Endothelial cell of umbilical vein (primary cell): Measurements from ENCODE around the gene KDM7A. TPM values are rescaled to one million over a fixed set of nuclear protein-coding genes. Genes with fewer than 3 reads are reported as not detected.

Source experiments
- BruUV-seq: library from RNA; stranded (reverse); fragments of 400-500 nt; replicated peaks from 2 replicates; lab custom pipeline; 2021; lab: Mats Ljungman, UMichigan
- CTCF ChIA-PET: fragments of 300-600, 350-600 bp; sonication (Branson Sonifier 250); formaldehyde crosslinking; loops from one replicate; lab custom pipeline; 2021; ENCODE audit warnings: antibody characterized with exemption, inconsistent platforms; lab: Charles Lee
- POLR2A ChIA-PET: fragments of 300-600, 350-600 bp; sonication (Branson Sonifier 250); formaldehyde crosslinking; loops from one replicate; lab custom pipeline; 2021; ENCODE audit warnings: antibody characterized with exemption, inconsistent platforms; lab: Charles Lee
- DNase-seq: peaks from one replicate; pipeline ENCODE4 v3.0.0-alpha.2; 2011; ENCODE audit warnings: low read depth, low spot score
- FAIRE-seq: peaks from 2 replicates; lab custom pipeline; 2011; peaks lifted over from hg19 to GRCh38; lab: Jason Lieb, UNC
- H2AFZ ChIP-seq: 2 replicates; pipeline ENCODE4 v1.6.0; 2012; ENCODE audit warnings: low read depth, low read length, control low read depth, inconsistent platforms
- H3K27ac ChIP-seq: 2 replicates; pipeline ENCODE4 v1.5.1; 2011; ENCODE audit warnings: low read depth, mild to moderate bottlenecking, control low read depth, low read length, moderate library complexity; ENCODE audit not compliant: insufficient read depth
- H3K27me3 ChIP-seq, 2 experiments: 2 replicates each; pipeline versions ENCODE4 v1.6.0 to v1.6.1; 2011; ENCODE audit warnings: low read length in 2 of 2, mixed read lengths in 1 of 2; ENCODE audit not compliant: control insufficient read depth in 2 of 2, insufficient read depth in 2 of 2
- H3K36me3 ChIP-seq, 2 experiments: 2 replicates in 1 of 2; 3 replicates in 1 of 2; pipeline ENCODE4 v1.5.1; 2011; ENCODE audit warnings: low read length in 2 of 2, mild to moderate bottlenecking in 1 of 2, moderate library complexity in 1 of 2; ENCODE audit not compliant: control insufficient read depth in 2 of 2, insufficient read depth in 2 of 2; ENCODE audit errors: extremely low read depth in 1 of 2
- H3K4me1 ChIP-seq: 3 replicates; pipeline ENCODE4 v1.5.1; 2011; ENCODE audit warnings: mild to moderate bottlenecking, low read length; ENCODE audit not compliant: control insufficient read depth, insufficient read depth; ENCODE audit errors: extremely low read depth
- H3K4me2 ChIP-seq: 2 replicates; pipeline ENCODE4 v1.6.1; 2011; ENCODE audit warnings: low read length, control low read depth, mixed read lengths; ENCODE audit not compliant: insufficient read depth
- H3K4me3 ChIP-seq, 3 experiments: fragments of 200-600 bp in 1 of 3; sonication (generic), shearing (Covaris generic) in 1 of 3; replicated peaks in 1 of 3; 2 replicates each; pipeline ENCODE4 v1.5.1; 2011 to 2016; ENCODE audit warnings: control low read depth in 3 of 3, low read length in 3 of 3, mild to moderate bottlenecking in 2 of 3, inconsistent platforms in 1 of 3, low read depth in 1 of 3, moderate library complexity in 1 of 3; ENCODE audit not compliant: insufficient read depth in 1 of 3
- H3K79me2 ChIP-seq: 2 replicates; pipeline ENCODE4 v1.6.0; 2012; ENCODE audit warnings: low read length, inconsistent platforms; ENCODE audit not compliant: control insufficient read depth, insufficient read depth
- H3K9ac ChIP-seq: replicated peaks from 2 replicates; pipeline ENCODE3; 2011; ENCODE audit warnings: low read length, control low read depth; ENCODE audit not compliant: insufficient read depth; ENCODE audit errors: extremely low read depth
- H3K9me1 ChIP-seq: replicated peaks from 3 replicates; pipeline ENCODE4 v1.6.0; 2011; ENCODE audit warnings: mild to moderate bottlenecking, low read length; ENCODE audit not compliant: control insufficient read depth, insufficient read depth; ENCODE audit errors: extremely low read depth
- H3K9me3 ChIP-seq: replicated peaks from 2 replicates; pipeline ENCODE4 v1.5.1; 2012; ENCODE audit warnings: low read length, inconsistent platforms; ENCODE audit not compliant: control insufficient read depth, insufficient read depth
- H4K20me1 ChIP-seq: replicated peaks from 2 replicates; pipeline ENCODE3; 2011; ENCODE audit warnings: mild to moderate bottlenecking, low read length; ENCODE audit not compliant: control insufficient read depth, insufficient read depth; ENCODE audit errors: extremely low read depth
- EZH2 ChIP-seq: IDR thresholded peaks from 2 replicates; pipeline ENCODE4 v1.6.1; 2012; ENCODE audit warnings: borderline replicate concordance, low read depth, mild to moderate bottlenecking, moderate library complexity, low read length, inconsistent platforms; ENCODE audit not compliant: severe bottlenecking
- FOS ChIP-seq: IDR thresholded peaks from 2 replicates; pipeline ENCODE4 v1.6.1; 2011; ENCODE audit warnings: mild to moderate bottlenecking, low read length, moderate library complexity, borderline replicate concordance; ENCODE audit not compliant: insufficient read depth
- GATA2 ChIP-seq: IDR thresholded peaks from 2 replicates; pipeline ENCODE4 v1.7.0; 2011; ENCODE audit warnings: low read depth, mild to moderate bottlenecking, moderate library complexity, mixed read lengths, low read length; ENCODE audit not compliant: insufficient read length, insufficient read depth
- JUN ChIP-seq: IDR thresholded peaks from 2 replicates; pipeline ENCODE4 v1.6.1; 2011; ENCODE audit warnings: borderline replicate concordance, low read depth; ENCODE audit not compliant: insufficient read length, insufficient read depth
- MYC ChIP-seq: IDR thresholded peaks from one replicate; pipeline ENCODE4 v1.6.1; 2011; ENCODE audit warnings: mild to moderate bottlenecking, low read depth, low read length
- POLR2A ChIP-seq: IDR thresholded peaks from 2 replicates; pipeline ENCODE4 v1.6.1; 2012; ENCODE audit warnings: low read depth, mild to moderate bottlenecking, control low read depth, low read length
- POLR2AphosphoS5 ChIP-seq: IDR thresholded peaks from 2 replicates; pipeline ENCODE4 v1.6.1; 2012; ENCODE audit warnings: low read depth, mild to moderate bottlenecking, control low read depth, low read length, moderate library complexity; ENCODE audit not compliant: insufficient read depth
- dilution Hi-C: fragments of 300-500 bp; cut with MboI; formaldehyde crosslinking; loops from one replicate; pipeline ENCODE4 v1.15.0; 2019; ENCODE audit warnings: low sequenced_read_pairs; ENCODE audit not compliant: extremely low pct_ligation_motif_present
- intact Hi-C: fragments of 100-400 bp; cut with micrococcal nuclease; formaldehyde crosslinking; loops from one replicate; pipeline ENCODE4 v1.10.0; 2022
- polyA plus RNA-seq, 4 experiments: library from polyadenylated mRNA; depleted of rRNA in 3 of 4; stranded (reverse) in 3 of 4; unstranded in 1 of 4; fragments of >200 nt; gene quantifications; 2 replicates each; pipeline versions ENCODE4 v1.2.1 to v1.2.3, GENCODE V29; 2011 to 2012; ENCODE audit warnings: missing spikeins in 1 of 4
- total RNA-seq: library from RNA; stranded (reverse); gene quantifications from 2 replicates; pipeline ENCODE4 v1.2.3, GENCODE V29; 2021
- TF ChIP-seq, protein P1 (sequence below), 2 donors: IDR thresholded peaks; 1 replicate in 1 of 2; 2 replicates in 1 of 2; pipeline ENCODE4 v1.5.1; 2011; ENCODE audit warnings: low read length in 2 of 2, mild to moderate bottlenecking in 2 of 2, moderate library complexity in 2 of 2, control low read depth in 1 of 2, inconsistent platforms in 1 of 2, low read depth in 1 of 2; ENCODE audit not compliant: insufficient read depth in 1 of 2; ENCODE audit errors: extremely low read depth in 1 of 2
- TF ChIP-seq, protein P2 (sequence below): IDR thresholded peaks from 2 replicates; pipeline ENCODE4 v1.6.1; 2011; ENCODE audit not compliant: insufficient read depth, insufficient read length

The KDM7A gene
- total and polyA plus RNA-seq, 2 donors (not counting 3 experiments of a cell fraction or from before 2014, with no cell fraction given): 2.4 to 7.3 TPM

DNA sequence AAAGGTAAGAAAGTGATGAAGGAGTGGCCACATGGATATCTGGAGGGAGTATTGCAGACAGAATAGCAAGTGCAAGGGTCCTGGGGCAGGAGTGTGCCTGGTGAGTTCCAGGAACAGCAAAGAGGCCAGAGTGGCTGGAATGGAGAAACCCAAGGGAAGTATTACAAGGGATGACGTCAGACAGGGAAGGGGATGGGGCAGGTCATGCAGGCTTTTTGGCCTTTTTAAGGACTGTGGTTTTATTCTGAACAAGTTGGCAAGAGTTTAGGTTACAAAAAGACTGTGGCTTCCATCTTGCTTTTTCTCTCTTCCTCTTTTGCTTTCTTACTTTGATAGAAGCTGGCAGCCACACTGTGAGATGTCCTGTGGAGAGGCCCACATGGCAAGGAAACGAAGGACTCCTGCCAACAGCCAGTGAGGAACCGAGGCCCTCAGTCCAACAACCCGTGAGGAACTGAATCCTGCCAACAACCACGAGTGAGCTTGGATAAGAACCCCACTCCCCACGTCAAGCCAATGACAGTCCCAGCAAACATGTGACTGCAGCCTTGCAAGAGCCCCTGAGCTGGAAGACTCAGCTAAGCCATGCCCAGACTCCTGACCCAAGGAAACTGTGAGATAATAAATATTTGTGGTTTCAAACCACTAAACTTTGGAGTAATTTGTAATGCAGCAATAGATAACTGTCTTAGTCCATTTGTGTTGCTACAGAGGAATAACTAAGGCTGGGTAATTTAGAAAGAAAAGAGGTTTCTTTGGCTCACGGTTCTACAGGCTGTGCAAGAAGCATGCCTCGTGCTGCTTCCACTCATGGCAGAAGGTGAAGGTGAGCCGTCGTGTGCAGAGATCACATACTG lies 19.8 kb upstream of the KDM7A start:
- ChIA-PET CTCF (interaction anchor here (0.8 kb wide), 1 partner anchor 15 kb away, joined by 3 read pairs; no protein-coding TSS in a partner anchor), POLR2A (no interaction called here)
- no peak overlapping the region for H3K4me3 ChIP-seq
- peaks cover 0 to 3% of the 10 kb centered on the region in 2 experiments for H3K27me3 ChIP-seq
- H3K36me3 ChIP-seq: no peaks in the 10 kb centered on the region
- H3K9ac ChIP-seq: no peak overlapping the region
- DNase-seq (no peak), FAIRE-seq (no peak)
- intact Hi-C loops (no loop called here), dilution Hi-C loops (no loop called here)
- H3K4me2 ChIP-seq: no peak overlapping the region
- H4K20me1 ChIP-seq: no peaks in the 10 kb centered on the region
- H3K27ac ChIP-seq: no peak overlapping the region
- peaks cover 6% of the 10 kb centered on the region for H3K4me1 ChIP-seq
- no TSS peak for BruUV-seq
- no peaks in the 10 kb centered on the region for H3K9me3 ChIP-seq
- no peak overlapping the region for H2AFZ ChIP-seq
- H3K9me1 ChIP-seq: no peaks in the 10 kb centered on the region
- TF ChIP-seq, protein P1, sequence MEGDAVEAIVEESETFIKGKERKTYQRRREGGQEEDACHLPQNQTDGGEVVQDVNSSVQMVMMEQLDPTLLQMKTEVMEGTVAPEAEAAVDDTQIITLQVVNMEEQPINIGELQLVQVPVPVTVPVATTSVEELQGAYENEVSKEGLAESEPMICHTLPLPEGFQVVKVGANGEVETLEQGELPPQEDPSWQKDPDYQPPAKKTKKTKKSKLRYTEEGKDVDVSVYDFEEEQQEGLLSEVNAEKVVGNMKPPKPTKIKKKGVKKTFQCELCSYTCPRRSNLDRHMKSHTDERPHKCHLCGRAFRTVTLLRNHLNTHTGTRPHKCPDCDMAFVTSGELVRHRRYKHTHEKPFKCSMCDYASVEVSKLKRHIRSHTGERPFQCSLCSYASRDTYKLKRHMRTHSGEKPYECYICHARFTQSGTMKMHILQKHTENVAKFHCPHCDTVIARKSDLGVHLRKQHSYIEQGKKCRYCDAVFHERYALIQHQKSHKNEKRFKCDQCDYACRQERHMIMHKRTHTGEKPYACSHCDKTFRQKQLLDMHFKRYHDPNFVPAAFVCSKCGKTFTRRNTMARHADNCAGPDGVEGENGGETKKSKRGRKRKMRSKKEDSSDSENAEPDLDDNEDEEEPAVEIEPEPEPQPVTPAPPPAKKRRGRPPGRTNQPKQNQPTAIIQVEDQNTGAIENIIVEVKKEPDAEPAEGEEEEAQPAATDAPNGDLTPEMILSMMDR (IDR thresholded peaks at IDR 0.05; ENCODE audit: extremely low read depth in 1 of 2, insufficient read depth in 1 of 2, low read depth in 1 of 2, low read length in 2 of 2): no peak
- TF ChIP-seq GATA2: no peak
- no peak for TF ChIP-seq MYC
- TF ChIP-seq POLR2A: no peak
- no peak for TF ChIP-seq EZH2
- TF ChIP-seq POLR2AphosphoS5: no peak
- TF ChIP-seq, protein P2, sequence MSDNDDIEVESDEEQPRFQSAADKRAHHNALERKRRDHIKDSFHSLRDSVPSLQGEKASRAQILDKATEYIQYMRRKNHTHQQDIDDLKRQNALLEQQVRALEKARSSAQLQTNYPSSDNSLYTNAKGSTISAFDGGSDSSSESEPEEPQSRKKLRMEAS: no peak
- no peak for TF ChIP-seq JUN
- TF ChIP-seq FOS: no peak
- no peaks in the 10 kb centered on the region for H3K79me2 ChIP-seq
